K562 (cell line): Measurements from ENCODE around the gene SH2D5. TPM values are rescaled to one million over a fixed set of nuclear protein-coding genes. Genes with fewer than 3 reads are reported as not detected.
A peak's percentile ranks its signal among the peaks of the same experiment; 100 is the strongest.

Experiments used
- GTF2A2 ChIP-seq: IDR thresholded peaks from 2 replicates; pipeline ENCODE4 v1.6.1; 2016; ENCODE audit warnings: mild to moderate bottlenecking, missing genetic modification characterization, missing compliant biosample characterization
- MAFF ChIP-seq: IDR thresholded peaks from 2 replicates; pipeline ENCODE4 v1.6.1; 2012; ENCODE audit warnings: low read length, improper control_type of control experiment
- MYNN ChIP-seq, 2 experiments: sonication (generic); formaldehyde crosslinking in 1 of 2; IDR thresholded peaks; 2 replicates each; pipeline versions ENCODE4 v1.5.0 to v1.6.1; 2016 to 2020; ENCODE audit warnings: antibody characterized with exemption in 1 of 2, missing genetic modification reagents in 1 of 2
- PHF8 ChIP-seq: fragments of 200-600 bp; sonication (generic); IDR thresholded peaks from 2 replicates; pipeline ENCODE4 v1.6.1; 2012; ENCODE audit warnings: mixed run types, mild to moderate bottlenecking, inconsistent platforms, low read length, moderate library complexity, borderline replicate concordance
- RBM14 ChIP-seq: fragments of 200-400 bp; formaldehyde crosslinking; IDR thresholded peaks from 2 replicates; pipeline ENCODE4 v1.6.1; 2018; ENCODE audit warnings: low read depth, mild to moderate bottlenecking, low read length, moderate library complexity, borderline replicate concordance; ENCODE audit not compliant: insufficient read depth
- SMAD4 ChIP-seq: fragments of 250-450 bp; sonication (Bioruptor Pico); conservative IDR thresholded peaks from 2 replicates; pipeline ENCODE4 v1.8.0; 2021; ENCODE audit warnings: inconsistent platforms, mild to moderate bottlenecking, moderate library complexity
- TBL1XR1 ChIP-seq, 2 experiments: IDR thresholded peaks; 2 replicates each; pipeline ENCODE4 v1.6.1; 2012; ENCODE audit warnings: improper control_type of control experiment in 2 of 2, low read length in 2 of 2, mild to moderate bottlenecking in 1 of 2
- ZFP36 ChIP-seq: fragments of 150-350 bp; IDR thresholded peaks from 2 replicates; pipeline ENCODE4 v1.6.1; 2018; ENCODE audit warnings: low read length, low read depth; ENCODE audit not compliant: partially characterized antibody
- polyA plus RNA-seq, 8 experiments: library from polyadenylated mRNA; depleted of rRNA in 4 of 8; stranded (reverse) in 5 of 8; unstranded in 3 of 8; fragments of >200 nt; fragmentation: Nextera tagmentation in 2 of 8; fragmentation: Illumina TruSeq in 1 of 8; extraction: Ambion mirVana in 2 of 8; extraction: Trizol in 1 of 8; gene quantifications; 2 replicates each; pipeline versions ENCODE4 v1.2.1 to v1.2.3, GENCODE V29; 2011 to 2014; ENCODE audit warnings: inconsistent platforms in 1 of 8, missing spikeins in 1 of 8
- total RNA-seq, 7 experiments: library from RNA; depleted of rRNA in 6 of 7; stranded (reverse); fragments of >200 nt in 6 of 7; fragmentation: Illumina TruSeq in 2 of 7; extraction: Trizol in 2 of 7; gene quantifications; 2 replicates each; pipeline versions ENCODE4 v1.2.1 to v1.2.3, GENCODE V29; 2011 to 2021; ENCODE audit warnings: low replicate concordance in 1 of 7
- TF ChIP-seq, protein P1 (sequence below), 2 experiments: fragments of 450-650 bp; formaldehyde crosslinking in 1 of 2; IDR thresholded peaks; 2 replicates each; pipeline versions ENCODE4 v1.4.0 to v1.6.1; 2014 to 2020; ENCODE audit warnings: mild to moderate bottlenecking in 2 of 2, borderline replicate concordance in 1 of 2, low read depth in 1 of 2
- TF ChIP-seq, protein P2 (sequence below): fragments of 450-650 bp; formaldehyde crosslinking; IDR thresholded peaks from 2 replicates; pipeline ENCODE4 v1.4.0; 2020; ENCODE audit warnings: mild to moderate bottlenecking, moderate library complexity
- TF ChIP-seq, protein P3 (sequence below): fragments of 450-650 bp; IDR thresholded peaks from 2 replicates; pipeline ENCODE4 v1.6.1; 2014; ENCODE audit warnings: low read depth, mild to moderate bottlenecking, moderate library complexity, borderline replicate concordance
- TF ChIP-seq, protein P4 (sequence below): sonication (generic); formaldehyde crosslinking; IDR thresholded peaks from 2 replicates; pipeline ENCODE4 v1.5.0; 2020; ENCODE audit warnings: missing genetic modification reagents
- TF ChIP-seq, protein P5 (sequence below): fragments of 450-650 bp; formaldehyde crosslinking; IDR thresholded peaks from 2 replicates; pipeline ENCODE4 v1.4.0; 2020; ENCODE audit warnings: mild to moderate bottlenecking

SH2D5 gene
- total and polyA plus RNA-seq, 9 of the 15 experiments (the other 6 are each of a cell fraction or from before 2014, with no cell fraction given) = 0.06 to 0.11 TPM; not detected in 7

DNA sequence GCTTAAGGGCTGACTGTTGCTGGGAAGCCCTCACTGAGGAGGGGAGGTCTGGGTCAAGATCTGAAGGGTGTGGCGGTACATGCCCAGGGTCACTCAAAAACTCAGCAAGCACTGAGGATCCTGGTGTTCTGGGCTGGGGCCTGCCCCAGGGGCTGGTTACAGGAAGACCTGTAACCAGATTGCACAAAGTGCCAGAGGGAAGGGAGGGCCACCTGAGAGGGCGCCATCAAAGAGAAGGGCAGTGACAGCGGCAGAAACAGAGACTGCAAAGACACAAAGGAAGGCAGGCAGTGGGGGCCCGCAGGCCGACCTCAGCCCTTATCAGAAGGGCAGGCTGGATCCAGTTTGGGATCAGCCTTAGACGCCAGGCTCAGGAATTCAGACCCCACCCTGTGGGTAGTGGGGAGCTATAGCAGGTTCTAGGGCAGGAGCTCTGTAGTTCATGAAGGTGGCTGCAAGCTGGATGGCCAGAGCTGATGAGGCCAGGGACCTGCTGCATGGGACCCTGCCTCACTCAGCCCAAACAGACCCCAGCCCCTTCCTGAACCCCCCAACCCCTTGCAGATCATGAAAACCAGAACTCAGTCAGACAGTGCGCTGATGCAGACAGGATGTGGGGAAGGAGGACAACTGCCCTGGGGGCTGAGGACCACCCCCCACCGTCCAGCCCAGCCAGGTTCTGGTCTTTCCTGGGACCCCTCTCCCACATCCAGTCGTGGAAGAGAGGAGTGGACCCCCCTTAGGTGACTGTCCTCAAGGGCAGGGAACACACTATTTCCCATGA lies 3.9 kb downstream of the SH2D5 start (continued):
- TF ChIP-seq, protein P1, sequence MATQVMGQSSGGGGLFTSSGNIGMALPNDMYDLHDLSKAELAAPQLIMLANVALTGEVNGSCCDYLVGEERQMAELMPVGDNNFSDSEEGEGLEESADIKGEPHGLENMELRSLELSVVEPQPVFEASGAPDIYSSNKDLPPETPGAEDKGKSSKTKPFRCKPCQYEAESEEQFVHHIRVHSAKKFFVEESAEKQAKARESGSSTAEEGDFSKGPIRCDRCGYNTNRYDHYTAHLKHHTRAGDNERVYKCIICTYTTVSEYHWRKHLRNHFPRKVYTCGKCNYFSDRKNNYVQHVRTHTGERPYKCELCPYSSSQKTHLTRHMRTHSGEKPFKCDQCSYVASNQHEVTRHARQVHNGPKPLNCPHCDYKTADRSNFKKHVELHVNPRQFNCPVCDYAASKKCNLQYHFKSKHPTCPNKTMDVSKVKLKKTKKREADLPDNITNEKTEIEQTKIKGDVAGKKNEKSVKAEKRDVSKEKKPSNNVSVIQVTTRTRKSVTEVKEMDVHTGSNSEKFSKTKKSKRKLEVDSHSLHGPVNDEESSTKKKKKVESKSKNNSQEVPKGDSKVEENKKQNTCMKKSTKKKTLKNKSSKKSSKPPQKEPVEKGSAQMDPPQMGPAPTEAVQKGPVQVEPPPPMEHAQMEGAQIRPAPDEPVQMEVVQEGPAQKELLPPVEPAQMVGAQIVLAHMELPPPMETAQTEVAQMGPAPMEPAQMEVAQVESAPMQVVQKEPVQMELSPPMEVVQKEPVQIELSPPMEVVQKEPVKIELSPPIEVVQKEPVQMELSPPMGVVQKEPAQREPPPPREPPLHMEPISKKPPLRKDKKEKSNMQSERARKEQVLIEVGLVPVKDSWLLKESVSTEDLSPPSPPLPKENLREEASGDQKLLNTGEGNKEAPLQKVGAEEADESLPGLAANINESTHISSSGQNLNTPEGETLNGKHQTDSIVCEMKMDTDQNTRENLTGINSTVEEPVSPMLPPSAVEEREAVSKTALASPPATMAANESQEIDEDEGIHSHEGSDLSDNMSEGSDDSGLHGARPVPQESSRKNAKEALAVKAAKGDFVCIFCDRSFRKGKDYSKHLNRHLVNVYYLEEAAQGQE (IDR thresholded peaks at IDR 0.05; ENCODE audit: borderline replicate concordance) = peak; percentile 35
- TF ChIP-seq, protein P1 (CRISPR knock-in tag; IDR thresholded peaks at IDR 0.05; ENCODE audit: low read depth) = no peak
- no peak for TF ChIP-seq GTF2A2 (tag)
- no peak for TF ChIP-seq RBM14
- TF ChIP-seq, protein P2, sequence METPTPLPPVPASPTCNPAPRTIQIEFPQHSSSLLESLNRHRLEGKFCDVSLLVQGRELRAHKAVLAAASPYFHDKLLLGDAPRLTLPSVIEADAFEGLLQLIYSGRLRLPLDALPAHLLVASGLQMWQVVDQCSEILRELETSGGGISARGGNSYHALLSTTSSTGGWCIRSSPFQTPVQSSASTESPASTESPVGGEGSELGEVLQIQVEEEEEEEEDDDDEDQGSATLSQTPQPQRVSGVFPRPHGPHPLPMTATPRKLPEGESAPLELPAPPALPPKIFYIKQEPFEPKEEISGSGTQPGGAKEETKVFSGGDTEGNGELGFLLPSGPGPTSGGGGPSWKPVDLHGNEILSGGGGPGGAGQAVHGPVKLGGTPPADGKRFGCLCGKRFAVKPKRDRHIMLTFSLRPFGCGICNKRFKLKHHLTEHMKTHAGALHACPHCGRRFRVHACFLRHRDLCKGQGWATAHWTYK (CRISPR knock-in tag) = no peak
- TF ChIP-seq, protein P3, sequence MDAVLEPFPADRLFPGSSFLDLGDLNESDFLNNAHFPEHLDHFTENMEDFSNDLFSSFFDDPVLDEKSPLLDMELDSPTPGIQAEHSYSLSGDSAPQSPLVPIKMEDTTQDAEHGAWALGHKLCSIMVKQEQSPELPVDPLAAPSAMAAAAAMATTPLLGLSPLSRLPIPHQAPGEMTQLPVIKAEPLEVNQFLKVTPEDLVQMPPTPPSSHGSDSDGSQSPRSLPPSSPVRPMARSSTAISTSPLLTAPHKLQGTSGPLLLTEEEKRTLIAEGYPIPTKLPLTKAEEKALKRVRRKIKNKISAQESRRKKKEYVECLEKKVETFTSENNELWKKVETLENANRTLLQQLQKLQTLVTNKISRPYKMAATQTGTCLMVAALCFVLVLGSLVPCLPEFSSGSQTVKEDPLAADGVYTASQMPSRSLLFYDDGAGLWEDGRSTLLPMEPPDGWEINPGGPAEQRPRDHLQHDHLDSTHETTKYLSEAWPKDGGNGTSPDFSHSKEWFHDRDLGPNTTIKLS = no peak
- TF ChIP-seq, protein P4, sequence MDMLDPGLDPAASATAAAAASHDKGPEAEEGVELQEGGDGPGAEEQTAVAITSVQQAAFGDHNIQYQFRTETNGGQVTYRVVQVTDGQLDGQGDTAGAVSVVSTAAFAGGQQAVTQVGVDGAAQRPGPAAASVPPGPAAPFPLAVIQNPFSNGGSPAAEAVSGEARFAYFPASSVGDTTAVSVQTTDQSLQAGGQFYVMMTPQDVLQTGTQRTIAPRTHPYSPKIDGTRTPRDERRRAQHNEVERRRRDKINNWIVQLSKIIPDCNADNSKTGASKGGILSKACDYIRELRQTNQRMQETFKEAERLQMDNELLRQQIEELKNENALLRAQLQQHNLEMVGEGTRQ = no peak
- TF ChIP-seq MYNN (IDR thresholded peaks at IDR 0.05) = no peak
- no peak for TF ChIP-seq MYNN (CRISPR knock-in tag; IDR thresholded peaks at IDR 0.05)
- no peak for TF ChIP-seq MAFF
- no peak for TF ChIP-seq TBL1XR1 (IDR thresholded peaks at IDR 0.05; ENCODE audit: low read length in 2 of 2)
- peak; percentile 46 for TF ChIP-seq ZFP36
- no peak for TF ChIP-seq PHF8
- TF ChIP-seq, protein P5, sequence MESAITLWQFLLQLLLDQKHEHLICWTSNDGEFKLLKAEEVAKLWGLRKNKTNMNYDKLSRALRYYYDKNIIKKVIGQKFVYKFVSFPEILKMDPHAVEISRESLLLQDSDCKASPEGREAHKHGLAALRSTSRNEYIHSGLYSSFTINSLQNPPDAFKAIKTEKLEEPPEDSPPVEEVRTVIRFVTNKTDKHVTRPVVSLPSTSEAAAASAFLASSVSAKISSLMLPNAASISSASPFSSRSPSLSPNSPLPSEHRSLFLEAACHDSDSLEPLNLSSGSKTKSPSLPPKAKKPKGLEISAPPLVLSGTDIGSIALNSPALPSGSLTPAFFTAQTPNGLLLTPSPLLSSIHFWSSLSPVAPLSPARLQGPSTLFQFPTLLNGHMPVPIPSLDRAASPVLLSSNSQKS (CRISPR knock-in tag) = no peak
- TF ChIP-seq SMAD4 (CRISPR knock-in tag) = no peak
